Sigmoid colon (tissue), 7 donors: ENCODE data around the gene POU5F1. TPM values are rescaled to one million over a fixed set of nuclear protein-coding genes. Genes with fewer than 3 reads are reported as not detected.

Source experiments
- DNase-seq: peaks from one replicate; pipeline ENCODE4 v3.0.0-alpha.2; 2019
- H3K27ac ChIP-seq, 4 donors: fragments of 200-600 bp; sonication (generic); one replicate each; pipeline ENCODE4 v1.5.1; 2016 to 2019; ENCODE audit warnings: mild to moderate bottlenecking in 1 of 4
- H3K27me3 ChIP-seq, 3 donors: fragments of 200-600 bp; sonication (generic); one replicate each; pipeline ENCODE4 v1.5.1; 2019; ENCODE audit warnings: mild to moderate bottlenecking in 1 of 3
- H3K36me3 ChIP-seq, 4 donors: fragments of 200-600 bp; sonication (generic); one replicate each; pipeline ENCODE4 v1.5.1; 2016 to 2019
- H3K4me1 ChIP-seq, 4 donors: fragments of 200-600 bp; sonication (generic); one replicate each; pipeline ENCODE4 v1.5.1; 2017 to 2019
- H3K4me3 ChIP-seq, 4 donors: fragments of 200-600 bp; sonication (generic); one replicate each; pipeline ENCODE4 v1.5.1; 2017 to 2019; ENCODE audit warnings: mild to moderate bottlenecking in 2 of 4, moderate library complexity in 1 of 4
- H3K9me3 ChIP-seq, 4 donors: fragments of 200-600 bp in 3 of 4; sonication (generic) in 3 of 4; one replicate each; pipeline versions ENCODE4 v1.5.1 to v1.6.1; 2013 to 2019
- CTCF ChIP-seq, 4 experiments: fragments of 450-650 bp in 3 of 4; fragments of 200-600 bp in 1 of 4; IDR thresholded peaks; one replicate each; pipeline ENCODE4 v1.5.1; 2016 to 2019; ENCODE audit warnings: antibody characterized with exemption in 4 of 4, mild to moderate bottlenecking in 3 of 4, moderate library complexity in 2 of 4
- EP300 ChIP-seq, 4 donors: sonication (generic); formaldehyde crosslinking; IDR thresholded peaks; one replicate each; pipeline ENCODE4 v1.6.1; 2017; ENCODE audit warnings: antibody characterized with exemption in 4 of 4
- POLR2A ChIP-seq, 2 donors: fragments of 450-650 bp; IDR thresholded peaks; one replicate each; pipeline ENCODE4 v1.6.1; 2016; ENCODE audit warnings: antibody characterized with exemption in 2 of 2, mild to moderate bottlenecking in 2 of 2, moderate library complexity in 2 of 2
- POLR2AphosphoS5 ChIP-seq, 4 donors: sonication (generic); formaldehyde crosslinking; IDR thresholded peaks; one replicate each; pipeline ENCODE4 v1.6.1; 2017; ENCODE audit warnings: antibody characterized with exemption in 4 of 4
- WGBS, 2 donors: extraction: QIAGEN DNeasy Blood & Tissue Kit; methylation state at CpG; one replicate each; pipeline ENCODE4 v1.1.7; 2013; 5-methylcytosine and 5-hydroxymethylcytosine counted together
- intact Hi-C: fragments of 100-400 bp; cut with DNase I; formaldehyde crosslinking; loops from one replicate; pipeline ENCODE4 v1.15.1; 2023
- polyA plus RNA-seq, 3 donors: library from polyadenylated mRNA; stranded (reverse); fragments of 200-250 nt; gene quantifications; one replicate each; pipeline ENCODE4 v1.2.3, GENCODE V29; 2013
- small RNA-seq, 3 donors: library from RNA; depleted of rRNA; stranded (forward); fragments of <200 nt; gene quantifications; one replicate each; pipeline ENCODE3, GENCODE V24; 2016
- total RNA-seq, 4 donors: library from RNA; depleted of rRNA; stranded (reverse); fragments of >200 nt; gene quantifications; one replicate each; pipeline ENCODE4 v1.1.0, GENCODE V29; 2016
- donor health status: healthy with polysubstance abuse.
- donor health status: Bipolar disorder and iron deficiency.
- donor health status: healthy.

Gene POU5F1
- total and polyA plus RNA-seq, 7 donors: 0.16 to 9.8 (median 0.94) TPM; not detected in 3

DNA sequence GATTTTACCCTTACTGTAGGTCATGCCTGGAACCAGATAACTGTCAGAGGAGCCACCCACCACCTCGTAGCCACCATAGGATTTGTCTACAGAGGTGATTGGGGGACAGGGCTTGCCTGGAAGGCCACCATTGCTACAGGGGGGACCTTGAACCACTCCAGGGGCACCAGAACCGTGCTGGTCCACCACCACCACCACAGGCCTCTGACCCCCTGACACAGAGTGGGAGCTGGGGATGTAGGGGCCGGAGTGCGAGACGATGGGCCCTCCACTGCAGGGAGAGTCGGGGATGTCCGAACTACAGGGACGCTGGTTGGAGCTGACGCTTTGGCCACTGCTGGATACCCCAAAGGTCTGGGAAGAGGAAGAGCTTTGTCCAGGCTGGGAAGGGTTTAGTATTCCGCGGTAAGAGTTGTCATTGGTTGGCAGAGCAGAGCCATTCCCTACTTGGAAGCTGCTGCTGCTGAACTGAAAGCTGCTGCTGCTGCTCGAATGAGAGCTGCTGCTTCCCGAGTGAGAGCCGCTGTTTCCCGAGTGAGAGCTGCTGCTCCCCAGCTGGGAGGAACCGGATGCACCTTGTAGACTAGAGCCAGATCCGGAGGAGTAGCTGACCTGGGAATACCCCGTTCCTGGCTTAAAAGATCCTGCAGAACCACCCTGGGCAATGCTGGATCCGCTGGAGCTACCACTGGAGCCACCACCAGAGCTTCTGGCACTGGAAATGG lies 53.7 kb downstream of the POU5F1 start:
- no peak for TF ChIP-seq POLR2A (IDR thresholded peaks at IDR 0.05)
- no peak for TF ChIP-seq CTCF (IDR thresholded peaks at IDR 0.05)
- TF ChIP-seq EP300 (IDR thresholded peaks at IDR 0.05): no peak
- peak in 2 of 4 donors; percentile 16 to 49 for TF ChIP-seq POLR2AphosphoS5 (IDR thresholded peaks at IDR 0.05)
- no peak for DNase-seq
- H3K9me3 ChIP-seq: no peaks in the 10 kb centered on the region
- no peaks in the 10 kb centered on the region for H3K36me3 ChIP-seq
- H3K27ac ChIP-seq: peak overlapping the region in 3 of 4 donors; percentile 59 to 63 (median 60)
- no peaks in the 10 kb centered on the region for H3K27me3 ChIP-seq
- 83 to 89% methylated on average over 19 of the region's 19 CpGs for WGBS, 2 donors
- H3K4me1 ChIP-seq: peaks cover 0 to 43% (median 32%) of the 10 kb centered on the region in 4 donors
- intact Hi-C loops: no loop called here
- peak overlapping the region in 3 of 4 donors; percentile 19 to 36 (median 30) for H3K4me3 ChIP-seq

DNA sequence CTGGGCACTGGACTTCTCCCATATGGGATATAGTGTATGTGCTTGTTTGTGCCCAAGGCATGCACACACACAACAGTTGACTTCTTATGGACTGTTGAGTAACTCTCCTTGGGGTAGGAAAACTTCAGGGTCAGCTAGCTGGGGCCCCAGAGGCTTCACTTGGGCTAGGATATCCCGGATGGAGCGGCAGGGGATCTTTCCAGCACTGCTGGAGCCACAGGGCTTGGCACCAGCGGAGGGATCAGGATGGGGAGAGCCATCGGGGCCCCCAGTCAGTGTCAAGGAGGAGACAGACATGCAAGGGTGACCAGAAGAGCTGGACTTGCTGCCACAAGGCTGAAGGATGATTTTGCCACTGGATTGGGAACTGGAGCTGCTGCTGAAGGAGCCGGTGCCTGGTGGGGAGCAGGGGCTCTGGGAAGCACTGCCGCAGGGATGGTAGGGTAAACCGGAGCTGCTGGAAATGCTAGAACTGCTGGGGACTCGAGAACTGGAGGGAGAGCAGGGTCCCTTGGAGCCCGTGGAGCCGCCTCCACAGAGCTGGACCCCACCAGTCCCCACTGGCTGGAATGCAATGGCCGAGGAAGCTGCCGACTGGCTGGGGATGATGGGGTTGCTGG lies 54.4 kb downstream of the POU5F1 start:
- Histone ChIP-seq H3K9me3 (no peaks in the 10 kb centered on the region), H3K27ac (peak overlapping the region in 2 of 4 donors; percentile 60 to 63), H3K27me3 (no peaks in the 10 kb centered on the region), H3K4me3 (no peak overlapping the region), H3K36me3 (no peaks in the 10 kb centered on the region), H3K4me1 (peaks cover 0 to 42% (median 31%) of the 10 kb centered on the region in 4 donors)
- no peak for DNase-seq
- intact Hi-C loops: no loop called here
- TF ChIP-seq EP300 (IDR thresholded peaks at IDR 0.05): no peak
- no peak for TF ChIP-seq POLR2AphosphoS5 (IDR thresholded peaks at IDR 0.05)
- no peak for TF ChIP-seq POLR2A (IDR thresholded peaks at IDR 0.05)
- TF ChIP-seq CTCF (IDR thresholded peaks at IDR 0.05): no peak
- 93 to 94% methylated on average over 12 of the region's 12 CpGs for WGBS, 2 donors

GRCh38 chr6:31114970-31115849 lies 55.3 kb downstream of the POU5F1 start:
- TF ChIP-seq CTCF (IDR thresholded peaks at IDR 0.05) (no peak), POLR2AphosphoS5 (IDR thresholded peaks at IDR 0.05) (no peak), POLR2A (IDR thresholded peaks at IDR 0.05) (no peak), EP300 (IDR thresholded peaks at IDR 0.05) (no peak)
- WGBS, 2 donors: 23 to 48% methylated on average over 9 of the region's 9 CpGs
- H3K27me3 ChIP-seq: no peaks in the 10 kb centered on the region
- intact Hi-C loops: no loop called here
- no peaks in the 10 kb centered on the region for H3K36me3 ChIP-seq
- peaks cover 0 to 42% (median 31%) of the 10 kb centered on the region in 4 donors for H3K4me1 ChIP-seq
- peak overlapping the region; percentile 59 to 78 (median 68) for H3K27ac ChIP-seq
- peak overlapping the region; percentile 6 to 35 (median 30) for H3K4me3 ChIP-seq
- DNase-seq: no peak
- no peaks in the 10 kb centered on the region for H3K9me3 ChIP-seq

- intact Hi-C loops: no loop called here
- Histone ChIP-seq H3K4me3 (peak within 1 kb of the TSS; percentile 6 to 35 (median 30)), H3K4me1 (peaks cover 0 to 42% (median 31%) of the 10 kb centered on the region in 4 donors), H3K27ac (peak within 1 kb of the TSS; percentile 59 to 78 (median 68)), H3K36me3 (no peaks in the 10 kb centered on the region), H3K27me3 (no peaks in the 10 kb centered on the region), H3K9me3 (no peaks in the 10 kb centered on the region)
- peak; percentile 97 for DNase-seq
- 4 to 40% methylated on average over 3 of the region's 3 CpGs for WGBS, 2 donors
- TF ChIP-seq POLR2AphosphoS5 (IDR thresholded peaks at IDR 0.05): peak in 3 of 4 donors; percentile 29 to 54 (median 48)
- TF ChIP-seq POLR2A (IDR thresholded peaks at IDR 0.05): no peak
- TF ChIP-seq CTCF (IDR thresholded peaks at IDR 0.05): no peak
- TF ChIP-seq EP300 (IDR thresholded peaks at IDR 0.05): no peak
These were observed 56.0 kb downstream of the POU5F1 start, which contains the start of gene PSORS1C1 for GRCh38 chr6:31114541-31114878. TSS of gene PSORS1C1 (plus strand) at chr6:31114800. CDS start at chr6:31129633, 14,833 bp downstream.

Small RNA genes within 50 kb of the gene (small RNA-seq; reads per million reads assigned to genes)
- gene POLR2LP1: 0 reads per million in 3 donors

Other genes with a start within 250 kb of the POU5F1 start
- gene SFTA2, start 238.5 kb downstream of the POU5F1 start, total RNA-seq: not detected
- 1 to 10 TPM in 1 of 3 donors, not detected in 2; 3.6 TPM for gene SFTA2, start 238.5 kb downstream of the POU5F1 start, polyA plus RNA-seq
- not detected for gene MUCL3, start 229.7 kb downstream of the POU5F1 start, total RNA-seq
- under 1 TPM in 1 of 3 donors, not detected in 2; under 0.01 TPM for gene MUCL3, start 229.7 kb downstream of the POU5F1 start, polyA plus RNA-seq
- not detected for gene MUC21, start 187.0 kb downstream of the POU5F1 start, total RNA-seq
- 1 to 10 TPM in 1 of 3 donors, under 1 TPM in 1, not detected in 1; 0.19 to 1.2 TPM for gene MUC21, start 187.0 kb downstream of the POU5F1 start, polyA plus RNA-seq
- not detected for gene MUC22, start 160.2 kb downstream of the POU5F1 start, total RNA-seq
- gene MUC22, start 160.2 kb downstream of the POU5F1 start, polyA plus RNA-seq: not detected
- not detected for gene C6orf15, start 58.1 kb downstream of the POU5F1 start, total RNA-seq
- not detected for gene C6orf15, start 58.1 kb downstream of the POU5F1 start, polyA plus RNA-seq
- gene PSORS1C1, start 55.9 kb downstream of the POU5F1 start, total RNA-seq: 1 to 10 TPM in 1 of 4 donors, under 1 TPM in 3; 0.49 to 2.7 (median 0.63) TPM
- 10 to 100 TPM in 1 of 3 donors, 1 to 10 TPM in 2; 4.2 to 33.3 (median 5.4) TPM for gene PSORS1C1, start 55.9 kb downstream of the POU5F1 start, polyA plus RNA-seq
- gene CDSN, start 50.2 kb downstream of the POU5F1 start, total RNA-seq: not detected
- not detected for gene CDSN, start 50.2 kb downstream of the POU5F1 start, polyA plus RNA-seq
- not detected for gene PSORS1C2, start 31.6 kb downstream of the POU5F1 start, total RNA-seq
- not detected for gene PSORS1C2, start 31.6 kb downstream of the POU5F1 start, polyA plus RNA-seq
- gene CCHCR1, start 12.9 kb downstream of the POU5F1 start, total RNA-seq: 10 to 100 TPM in 3 of 4 donors, 1 to 10 TPM in 1; 8.7 to 20.2 (median 12.7) TPM
- gene CCHCR1, start 12.9 kb downstream of the POU5F1 start, polyA plus RNA-seq: 10 to 100 TPM; 11.4 to 39.3 (median 14.8) TPM
- gene TCF19, start 12.1 kb downstream of the POU5F1 start, total RNA-seq: 1 to 10 TPM; 2.6 to 4.6 (median 3.0) TPM
- 10 to 100 TPM in 1 of 3 donors, 1 to 10 TPM in 2; 3.6 to 11.7 (median 6.2) TPM for gene TCF19, start 12.1 kb downstream of the POU5F1 start, polyA plus RNA-seq
- 100 to 1,000 TPM; 129 to 351 (median 273) TPM for gene HLA-C, start 101.4 kb upstream of the POU5F1 start, total RNA-seq
- 100 to 1,000 TPM; 166 to 907 (median 437) TPM for gene HLA-C, start 101.4 kb upstream of the POU5F1 start, polyA plus RNA-seq
- 100 to 1,000 TPM; 346 to 491 (median 365) TPM for gene HLA-B, start 186.5 kb upstream of the POU5F1 start, total RNA-seq
- gene HLA-B, start 186.5 kb upstream of the POU5F1 start, polyA plus RNA-seq: 1,000 to 10,000 TPM in 2 of 3 donors, 100 to 1,000 TPM in 1; 279 to 3,047 (median 1,275) TPM
- 10 to 100 TPM; 18.6 to 46.5 (median 27.2) TPM for gene MICA, start 232.9 kb upstream of the POU5F1 start, total RNA-seq
- 10 to 100 TPM; 13.2 to 24.0 (median 20.3) TPM for gene MICA, start 232.9 kb upstream of the POU5F1 start, polyA plus RNA-seq